HG03045 (cell line): Measurements from ENCODE around the gene GDF10.

Experiments used
- ATAC-seq: cut with Tn5 transposase; IDR thresholded peaks from one replicate; pipeline ENCODE4 v1.9.1; 2021; ENCODE audit warnings: mild to moderate bottlenecking, moderate library complexity; ENCODE audit not compliant: unreplicated experiment

GDF10 gene

DNA sequence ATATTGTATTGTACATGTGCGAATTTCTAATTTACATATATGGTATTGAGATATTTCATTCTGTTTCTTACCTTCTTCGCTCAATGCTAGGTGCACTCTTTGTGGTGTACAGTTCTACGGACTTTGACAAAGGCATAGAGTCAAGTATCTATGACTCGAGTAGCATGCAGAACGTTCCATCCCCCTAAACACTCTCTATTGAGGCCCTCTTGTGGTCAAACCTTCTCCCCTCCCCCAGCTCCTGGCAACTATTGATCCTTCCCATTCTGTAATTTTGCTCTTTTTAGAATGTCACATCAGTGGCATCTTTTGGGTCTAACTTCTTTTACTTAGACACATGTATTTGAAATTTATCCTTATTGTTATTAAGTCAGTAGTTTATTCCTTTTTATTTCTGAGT is 30.7 kb upstream of the GDF10 start:
- ATAC-seq: no peak

DNA sequence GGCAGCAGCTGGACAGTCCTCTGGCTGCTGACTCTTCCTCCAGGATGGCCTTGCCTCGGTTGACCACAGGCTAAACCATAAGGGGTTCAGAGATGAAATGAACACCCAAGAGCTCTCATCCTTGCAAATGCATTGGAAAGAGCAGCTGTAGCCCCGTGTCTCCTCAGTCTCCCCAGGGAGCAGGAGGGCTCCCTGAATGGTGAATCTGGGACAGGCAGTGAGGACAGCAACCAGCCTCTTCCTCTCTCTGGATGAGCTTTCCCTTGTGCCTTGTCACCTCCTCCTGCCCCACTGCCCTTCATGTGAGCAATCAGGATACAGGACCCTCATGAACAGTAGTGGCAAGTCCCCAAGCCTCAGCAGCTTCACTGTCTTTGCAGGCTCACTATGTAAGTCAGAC is 23.9 kb upstream of the GDF10 start:
- no peak for ATAC-seq

DNA sequence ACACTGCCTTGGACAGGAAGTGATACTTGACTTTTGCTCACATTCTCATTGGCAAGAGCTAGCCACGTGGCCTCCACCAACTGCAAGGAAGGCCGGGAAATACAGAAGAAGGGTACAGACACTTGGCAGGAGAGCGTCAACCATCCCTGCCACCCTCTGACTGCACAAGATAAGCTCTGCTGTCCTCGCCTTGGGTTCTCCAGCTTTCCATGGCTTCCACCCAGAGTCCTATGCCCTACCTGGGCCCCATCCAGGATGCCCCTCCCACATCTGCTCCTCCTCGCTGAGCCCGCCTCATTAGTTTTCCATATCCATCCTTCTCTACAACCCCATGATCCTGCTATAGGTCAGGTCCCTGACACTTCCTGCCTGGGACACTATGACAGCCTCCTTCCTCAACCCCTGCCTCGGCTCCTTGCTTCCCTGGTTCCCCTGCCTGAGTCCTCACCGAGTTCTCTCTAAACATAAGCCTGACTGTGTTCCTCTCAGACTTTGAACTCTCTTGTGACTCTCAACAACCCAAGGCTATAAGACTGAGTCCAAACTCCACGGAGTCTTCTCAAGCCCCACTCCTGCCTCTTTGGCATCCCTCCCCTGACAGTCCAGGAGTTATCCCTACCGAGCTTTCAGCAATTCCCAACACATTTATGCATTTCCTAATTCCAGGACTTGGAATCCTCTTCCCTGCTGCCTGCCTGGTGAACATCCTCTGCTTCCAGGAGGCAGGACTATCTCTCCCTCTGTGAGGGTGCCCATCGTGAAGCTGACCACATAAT is 23.2 kb upstream of the GDF10 start:
- no peak for ATAC-seq

DNA sequence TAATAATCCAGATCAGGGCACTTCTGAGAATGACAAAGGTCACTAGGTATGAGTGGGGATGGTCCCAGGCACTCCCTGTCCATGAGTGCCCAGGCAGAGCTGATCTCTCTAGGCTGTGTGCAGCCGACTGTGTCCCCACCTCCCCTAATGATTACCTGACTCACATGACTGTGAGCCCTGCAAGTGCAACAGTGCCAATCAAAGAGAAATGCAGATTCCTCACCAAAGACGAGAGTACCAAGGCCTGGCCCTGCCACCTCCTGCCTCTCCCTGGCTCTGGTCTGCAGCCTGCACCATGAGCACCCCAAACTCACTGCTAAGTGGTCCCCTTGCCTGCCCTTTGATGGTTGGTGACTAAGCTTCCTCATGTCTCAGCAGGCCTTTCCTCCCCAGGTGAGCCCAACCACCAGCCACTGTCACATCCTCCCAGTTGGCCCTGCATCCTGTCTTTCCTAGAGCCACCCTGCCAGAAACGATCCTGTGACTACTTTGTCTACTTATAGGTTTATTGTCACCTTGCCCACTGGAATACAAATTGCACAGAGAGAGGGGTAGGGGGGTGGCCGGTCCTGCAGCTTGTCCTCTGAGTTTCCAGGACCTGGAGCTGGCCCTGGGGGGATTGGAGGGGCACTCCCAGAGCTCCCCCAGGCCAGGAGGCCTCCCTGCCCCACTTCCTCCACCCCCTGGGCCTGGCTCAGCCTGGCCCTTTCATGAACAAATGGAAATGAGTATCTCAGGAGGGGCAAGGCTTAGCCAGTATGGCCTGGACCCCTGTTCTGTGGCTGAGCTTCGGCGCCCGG is 22.4 kb upstream of the GDF10 start:
- ATAC-seq: no peak

DNA sequence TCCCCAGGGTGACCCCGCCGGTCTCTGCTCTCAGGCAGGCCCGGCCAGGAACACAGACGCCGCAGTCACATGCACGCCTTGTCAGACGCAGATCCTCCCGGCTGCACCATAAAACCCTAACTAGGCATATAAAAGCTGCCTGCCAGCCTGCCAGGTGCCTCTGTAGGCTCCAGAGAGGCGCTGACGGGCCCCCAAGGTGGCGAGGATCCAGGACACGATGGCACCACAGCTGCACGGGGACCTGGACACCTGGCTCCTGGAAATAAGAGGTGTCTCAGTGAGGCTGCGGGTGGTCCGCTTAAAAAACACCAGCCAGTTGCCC is 21.9 kb upstream of the GDF10 start:
- ATAC-seq: no peak

DNA sequence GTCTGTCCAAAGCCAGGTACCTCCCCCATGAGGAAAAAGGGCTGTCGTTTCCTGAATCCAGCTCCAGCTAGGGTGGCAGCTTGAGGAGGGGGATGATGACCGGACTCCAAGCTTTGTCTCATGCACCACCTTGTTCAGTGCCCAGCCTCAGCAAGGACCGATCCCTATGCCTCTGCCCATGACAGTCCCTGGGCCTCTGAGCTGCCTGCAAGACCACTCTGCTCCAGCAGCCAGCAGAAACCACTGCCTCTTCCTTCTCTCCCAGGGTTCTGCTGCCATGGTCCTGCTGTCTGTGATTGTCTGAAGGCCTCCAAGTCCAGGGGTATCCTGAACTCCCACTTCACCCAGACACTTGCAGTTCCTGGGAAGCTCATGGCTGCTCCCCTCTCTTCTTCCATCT is 21.3 kb upstream of the GDF10 start:
- ATAC-seq: no peak

DNA sequence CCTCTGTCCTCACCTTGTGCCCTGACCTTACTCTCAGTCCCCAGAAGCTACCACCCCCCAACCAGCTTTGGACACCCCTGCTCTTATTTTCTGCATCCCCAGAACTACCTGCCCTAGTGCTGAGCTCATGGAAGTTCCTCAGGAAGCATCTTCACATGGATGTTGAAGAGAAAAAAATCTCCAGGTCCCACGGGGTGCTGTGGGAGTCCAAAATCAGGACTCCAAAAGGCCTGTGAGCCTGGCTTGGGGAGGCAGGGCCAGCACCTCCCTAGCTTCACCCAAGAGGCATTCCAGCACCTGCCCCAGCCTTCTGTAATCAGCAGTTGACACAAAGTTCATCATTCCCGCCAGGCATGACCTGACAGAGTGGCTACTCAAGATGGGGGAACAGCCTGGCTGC is 20.7 kb upstream of the GDF10 start:
- no peak for ATAC-seq

DNA sequence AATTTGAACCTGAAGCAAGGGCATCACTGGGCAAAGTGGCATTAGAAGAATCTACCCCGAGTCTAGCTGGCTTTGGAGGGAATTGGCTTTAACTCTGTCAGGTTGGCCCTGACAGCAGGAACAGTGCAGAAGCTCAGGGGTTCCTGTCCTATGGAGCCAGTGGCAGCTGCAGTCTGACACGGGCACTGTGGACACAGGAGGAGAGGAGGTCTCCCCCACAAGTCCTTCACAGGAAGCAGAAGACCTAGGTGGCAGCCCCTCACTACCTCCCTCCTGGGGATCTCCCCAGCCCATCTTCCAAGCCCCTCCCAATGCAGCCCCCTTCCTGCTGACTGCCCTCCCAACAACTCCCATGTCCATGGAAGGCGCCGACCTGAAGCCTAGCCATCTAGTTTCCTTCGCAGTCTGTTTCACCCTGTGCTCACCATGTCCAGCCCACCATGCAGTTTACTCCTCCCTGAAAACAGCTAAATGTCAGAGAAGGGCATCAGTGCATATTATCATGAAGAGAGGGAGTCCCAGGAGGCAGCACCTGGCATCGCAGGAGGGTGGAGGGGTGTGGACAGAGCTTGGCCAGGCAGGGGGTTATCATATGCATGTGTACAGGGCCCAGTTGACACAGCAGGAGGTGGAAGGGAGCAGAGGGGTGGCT is 17.9 kb upstream of the GDF10 start:
- no peak for ATAC-seq

DNA sequence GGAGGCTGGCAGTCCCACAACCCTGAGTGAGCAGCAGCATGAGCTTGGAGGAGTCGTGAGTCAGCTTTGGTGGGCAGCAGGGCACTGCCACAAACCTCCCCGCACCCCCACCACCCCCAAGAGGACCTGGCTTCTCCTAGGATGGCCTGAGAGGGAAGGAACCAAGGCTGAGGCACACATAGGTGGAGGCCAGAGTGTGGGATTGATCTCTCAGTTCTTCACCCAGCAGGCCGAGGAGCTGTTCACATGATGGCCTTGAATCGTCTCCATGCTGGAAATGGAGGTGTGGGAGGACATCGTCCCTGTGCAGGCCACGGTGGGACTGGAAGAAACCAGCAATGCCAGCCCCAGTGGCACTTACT is 17.4 kb upstream of the GDF10 start:
- ATAC-seq: no peak

DNA sequence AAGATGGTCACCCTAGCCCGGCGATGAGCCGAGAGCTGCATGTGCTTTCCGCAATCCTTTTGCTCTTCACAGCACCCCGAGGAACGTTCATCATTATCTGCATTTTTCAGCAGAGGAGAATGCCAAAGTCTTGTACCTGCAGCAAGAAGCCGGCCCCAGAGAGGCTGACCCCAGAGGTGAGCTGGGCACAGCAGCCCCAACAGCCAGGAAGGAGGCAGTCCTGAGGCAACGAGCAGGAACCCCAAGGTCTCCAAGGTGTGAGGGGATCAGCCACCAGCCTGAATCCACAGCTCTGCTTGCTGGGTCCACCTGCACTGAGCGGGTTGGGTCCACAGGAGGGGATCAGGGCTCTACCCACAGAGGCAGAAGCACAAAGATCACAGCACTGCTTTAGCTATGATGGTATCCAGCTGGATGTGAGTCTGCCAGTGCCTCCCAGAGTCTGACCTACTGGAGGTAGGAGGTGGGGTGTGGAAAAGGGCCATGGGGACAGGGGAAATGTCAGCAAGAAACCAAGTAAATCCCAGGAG is 16.8 kb upstream of the GDF10 start:
- no peak for ATAC-seq

DNA sequence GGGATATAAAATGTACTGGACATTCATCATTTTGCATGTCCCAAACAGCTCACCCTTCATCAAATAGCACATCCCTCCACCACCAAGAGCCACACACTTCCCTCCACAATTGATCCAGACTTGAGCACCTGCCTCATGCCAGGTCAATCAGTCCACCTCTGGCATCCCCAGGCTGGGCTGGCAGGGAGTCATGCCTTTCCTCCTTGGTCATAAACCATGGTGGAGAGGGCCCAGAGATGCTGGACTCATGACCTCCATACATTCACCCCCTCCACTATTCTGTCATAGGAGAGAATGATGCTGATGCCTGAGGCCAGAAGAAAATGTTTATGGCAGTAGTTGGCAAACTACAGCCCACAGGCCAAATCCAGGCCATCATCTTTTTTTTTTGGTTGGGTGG is 16.1 kb upstream of the GDF10 start:
- ATAC-seq: no peak

DNA sequence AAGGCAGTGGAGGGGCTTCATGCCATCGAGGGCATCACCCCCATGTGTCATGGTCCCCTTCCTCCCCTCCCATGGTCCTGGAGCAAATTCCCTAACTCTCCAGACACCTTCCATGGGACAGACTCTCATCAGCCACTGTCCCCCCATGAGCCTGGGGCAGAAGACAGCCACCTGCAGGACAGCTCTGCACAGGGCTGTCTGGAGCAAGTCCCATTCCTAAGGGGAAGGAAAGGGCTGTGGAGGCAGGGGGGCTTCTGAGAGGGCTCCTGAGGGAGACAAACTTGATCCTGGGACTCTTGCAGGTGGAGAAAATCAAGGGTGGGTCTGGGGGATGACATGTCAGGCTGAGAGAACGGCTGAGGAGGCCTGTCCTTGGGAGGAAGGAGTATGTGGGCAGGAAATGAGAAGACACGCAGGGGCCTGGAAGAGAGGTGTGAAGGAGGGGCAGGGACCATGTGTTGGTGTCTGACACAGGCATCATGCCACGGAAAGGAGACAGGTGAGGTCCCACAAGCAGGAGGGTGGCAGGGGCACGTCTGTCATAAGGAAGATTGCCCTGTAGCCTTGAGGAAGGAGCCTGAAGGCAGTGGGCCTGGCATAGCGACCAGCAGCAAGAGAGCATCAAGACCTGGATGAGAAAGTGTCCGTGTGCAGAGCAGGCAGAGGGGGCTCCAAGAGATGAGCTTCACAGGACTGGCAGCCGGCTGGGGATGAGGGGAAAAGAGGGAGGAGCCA is 14.4 kb upstream of the GDF10 start:
- ATAC-seq: no peak

DNA sequence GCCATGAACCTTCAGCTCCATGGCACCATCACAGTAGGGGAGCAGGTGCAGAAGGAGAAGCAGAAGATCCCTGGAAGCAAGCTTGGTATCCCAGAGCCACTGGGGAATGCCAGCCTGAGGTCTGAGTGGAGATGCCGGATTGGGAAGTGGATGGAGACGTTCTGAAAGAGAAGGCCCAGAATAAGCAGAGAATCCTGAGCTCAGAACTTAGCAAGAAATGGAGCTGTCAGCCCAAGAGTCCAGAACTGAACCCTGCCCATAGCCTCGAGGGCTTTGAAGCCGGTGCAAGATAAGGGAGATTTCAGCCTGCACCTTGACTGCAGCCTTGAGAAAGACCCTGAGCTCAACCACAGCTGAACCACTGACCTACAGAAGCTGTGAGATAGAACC is 13.9 kb upstream of the GDF10 start:
- no peak for ATAC-seq

DNA sequence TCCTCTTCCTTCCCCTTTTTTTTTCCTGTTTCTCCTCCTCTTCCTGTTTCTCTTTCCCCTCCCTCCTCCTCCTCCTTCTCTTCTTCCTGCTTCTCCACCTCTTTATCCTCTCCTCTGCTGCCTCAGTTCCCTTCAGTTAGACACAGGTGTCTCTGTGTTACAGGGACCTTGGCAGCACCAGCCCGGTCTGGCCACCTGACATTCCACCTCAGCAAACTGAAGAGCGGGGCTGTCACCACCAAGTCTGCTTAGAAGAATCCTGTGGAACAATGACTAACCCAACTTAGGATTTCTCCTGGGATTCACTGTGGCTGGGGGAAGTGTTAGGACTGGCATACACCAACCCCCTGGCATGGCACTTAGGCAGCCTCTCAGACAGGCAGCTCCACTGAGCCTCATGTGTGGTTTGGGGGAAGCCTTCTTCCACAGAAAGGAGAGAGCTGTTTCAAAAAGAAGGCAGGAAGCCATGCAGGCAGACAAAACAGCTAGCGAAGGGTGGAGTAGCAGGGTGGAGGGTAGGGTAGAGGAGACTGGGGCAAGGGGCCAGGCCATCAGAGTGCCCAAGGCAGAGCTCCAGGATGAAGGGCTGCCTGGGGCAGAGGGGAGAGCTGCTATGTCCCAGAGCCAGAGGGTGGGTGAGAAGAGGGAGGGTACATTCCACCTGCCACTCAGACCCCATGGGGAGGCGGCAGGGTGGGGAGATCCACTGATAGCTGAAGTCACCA is 13.2 kb upstream of the GDF10 start:
- ATAC-seq: no peak

DNA sequence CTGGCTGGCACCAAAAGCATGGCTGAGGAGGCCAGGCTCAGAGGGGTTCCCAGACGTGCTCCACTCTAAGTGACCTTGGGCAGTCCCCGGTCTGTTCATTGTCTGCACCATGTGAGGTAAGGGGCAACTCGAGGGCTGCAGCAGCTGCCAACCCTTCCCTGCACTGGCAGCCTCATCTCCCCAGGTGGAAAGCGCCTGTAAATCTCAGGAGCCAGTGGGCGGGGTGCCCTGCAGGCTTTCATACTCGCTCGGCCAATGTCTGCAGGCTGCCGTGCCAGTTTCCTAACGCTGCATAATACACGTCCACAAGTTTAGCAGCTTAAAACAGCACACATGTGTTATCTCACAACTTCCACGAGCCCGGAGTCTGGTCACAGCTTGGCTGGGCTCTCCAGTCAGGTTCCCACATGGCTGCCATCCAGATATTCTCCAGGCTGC is 12.6 kb upstream of the GDF10 start:
- no peak for ATAC-seq

DNA sequence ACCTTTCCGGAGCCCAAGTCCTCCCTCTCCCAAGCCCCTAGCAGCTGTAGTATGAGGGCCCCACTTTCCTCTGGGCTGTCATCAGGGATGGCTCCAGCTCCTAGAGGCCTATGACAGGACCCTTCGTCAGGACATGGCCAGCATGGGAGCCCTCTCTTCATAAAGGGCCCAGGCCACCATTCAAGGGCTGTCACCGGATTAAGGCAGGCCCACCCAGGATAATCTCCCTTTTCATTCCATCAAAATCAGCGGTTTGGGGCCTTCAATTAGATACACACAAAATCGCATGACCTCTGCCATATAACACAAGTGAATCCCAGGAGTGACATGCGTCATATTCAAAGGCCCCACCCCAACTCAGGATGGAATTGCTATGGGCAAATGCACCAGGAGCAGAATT is 12.2 kb upstream of the GDF10 start:
- no peak for ATAC-seq

DNA sequence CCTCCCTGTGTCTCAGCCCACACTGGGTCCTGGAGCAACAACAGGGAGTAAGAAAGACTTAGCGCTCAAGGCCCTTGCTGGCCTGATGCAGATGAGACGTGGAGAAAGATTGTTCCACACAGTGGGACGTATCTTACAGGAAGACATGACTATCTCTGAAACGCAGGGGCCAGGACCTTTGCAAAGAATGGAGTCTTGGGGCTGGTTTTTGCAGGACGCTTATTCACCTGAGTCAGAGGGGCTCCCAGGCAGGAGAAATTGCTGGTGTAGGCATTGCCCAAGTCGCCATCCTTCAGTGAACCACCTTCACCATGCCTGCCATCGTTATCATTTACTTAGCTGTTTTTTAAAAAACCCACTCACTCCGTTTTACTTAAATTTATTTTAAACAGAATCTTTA is 11.8 kb upstream of the GDF10 start:
- ATAC-seq: no peak

DNA sequence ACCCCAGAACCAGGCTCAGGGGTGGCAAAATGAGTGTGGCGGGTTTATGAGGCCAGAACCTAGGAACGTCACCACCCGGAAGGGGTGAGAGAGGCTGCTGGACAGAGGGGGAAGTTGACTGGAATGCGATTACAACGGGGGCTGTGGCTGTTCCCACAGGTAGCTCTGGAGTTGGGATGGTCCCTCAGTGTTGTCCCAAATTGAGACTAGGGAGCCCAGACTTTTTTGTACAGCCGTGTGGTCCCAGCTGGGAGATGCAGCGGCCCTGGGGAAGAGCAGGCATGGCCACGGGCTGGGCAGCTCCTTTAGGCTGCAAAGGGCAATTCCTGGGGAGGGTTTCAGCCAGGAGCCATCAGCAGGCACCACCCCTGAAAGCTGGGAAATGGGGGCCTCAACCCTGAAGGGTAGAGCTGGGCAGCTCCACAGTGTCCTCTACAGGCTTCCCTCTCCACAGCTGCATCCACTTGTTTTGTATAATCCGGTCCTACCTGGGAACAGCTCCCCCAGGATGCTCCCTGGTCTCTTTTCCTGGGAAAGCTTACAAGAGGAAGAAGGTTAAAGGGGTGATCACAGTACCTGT is 11.0 kb upstream of the GDF10 start:
- no peak for ATAC-seq

DNA sequence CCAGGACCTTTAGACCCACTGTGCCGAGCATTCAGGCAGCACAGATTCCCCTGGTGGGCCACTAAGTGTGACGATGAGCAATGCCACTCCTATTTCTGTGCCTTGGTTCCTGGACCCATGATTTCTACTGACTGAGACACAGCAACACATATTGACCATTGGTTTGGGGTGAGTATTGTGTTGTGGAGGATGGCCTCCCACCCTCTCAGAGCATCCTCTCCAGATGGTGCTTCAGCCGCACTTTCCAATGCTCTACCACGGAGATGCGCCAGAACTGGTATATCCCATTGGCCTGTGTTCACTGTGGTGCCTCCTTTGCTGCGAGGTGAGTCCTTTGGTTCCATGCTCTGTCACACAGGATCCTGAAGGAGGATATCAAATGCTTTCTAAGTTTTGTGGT is 10.1 kb upstream of the GDF10 start:
- no peak for ATAC-seq

DNA sequence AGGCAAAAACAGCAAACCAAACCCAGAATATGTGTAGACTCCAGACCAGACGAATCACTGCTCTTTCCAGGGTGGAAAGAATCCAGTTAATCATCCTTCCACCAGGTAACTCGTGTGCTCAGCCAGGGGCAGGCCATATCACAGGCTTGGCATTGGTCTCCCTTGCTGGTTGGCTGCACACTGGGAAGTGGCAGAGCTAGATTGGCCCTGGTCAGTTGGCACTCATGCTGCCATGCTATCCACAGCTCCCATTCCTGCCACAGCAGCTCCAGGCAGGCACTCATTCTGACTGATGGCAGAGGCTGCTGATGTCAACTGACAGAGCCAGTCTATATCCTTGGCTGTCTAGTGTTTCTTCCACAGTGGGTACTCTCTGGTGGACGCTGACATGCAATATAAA is 9.7 kb upstream of the GDF10 start:
- no peak for ATAC-seq
